ENCODE data around the gene CBX7. TPM values are rescaled to one million over a fixed set of nuclear protein-coding genes. Genes with fewer than 3 reads are reported as not detected.
A peak's percentile ranks its signal among the peaks of the same experiment; 100 is the strongest.

CBX7 gene
- total and polyA plus RNA-seq, 9 donors: 2.4 to 5.1 (median 3.2) TPM

- H3K36me3 ChIP-seq (ENCODE audit: control insufficient read depth, insufficient read depth, low read length): no peaks in the 10 kb centered on the region
- peaks cover 43% of the 10 kb centered on the region for H3K4me1 ChIP-seq (ENCODE audit: control insufficient read depth, insufficient read depth, low read length)
- WGBS (ENCODE audit: insufficient coverage): 66% methylated on average over 5 of the region's 8 CpGs
- no peak overlapping the region for H3K27ac ChIP-seq (ENCODE audit: low read length)
- no peak overlapping the region for H3K4me3 ChIP-seq (ENCODE audit: low read length)
- DNase-seq: no peak
- no peaks in the 10 kb centered on the region for H3K9me3 ChIP-seq (replicated peaks; ENCODE audit: control insufficient read depth, low read depth, low read length)
- H3K27me3 ChIP-seq (ENCODE audit: control insufficient read depth, insufficient read depth, low read length): no peaks in the 10 kb centered on the region
Observed at GRCh38 chr22:39181356-39181755, 28.9 kb upstream of the CBX7 start.

GRCh38 chr22:39179841-39180335, 27.4 kb upstream of the CBX7 start:
- DNase-seq: no peak
- peaks cover 50% of the 10 kb centered on the region for H3K4me1 ChIP-seq (ENCODE audit: control insufficient read depth, insufficient read depth, low read length)
- no peak overlapping the region for H3K27ac ChIP-seq (ENCODE audit: low read length)
- H3K4me3 ChIP-seq (ENCODE audit: low read length): no peak overlapping the region
- no peaks in the 10 kb centered on the region for H3K36me3 ChIP-seq (ENCODE audit: control insufficient read depth, insufficient read depth, low read length)
- no peaks in the 10 kb centered on the region for H3K9me3 ChIP-seq (replicated peaks; ENCODE audit: control insufficient read depth, low read depth, low read length)
- no peaks in the 10 kb centered on the region for H3K27me3 ChIP-seq (ENCODE audit: control insufficient read depth, insufficient read depth, low read length)
- WGBS (ENCODE audit: insufficient coverage): 49% methylated on average over 21 of the region's 21 CpGs

GRCh38 chr22:39179401-39179827, 26.9 kb upstream of the CBX7 start:
- DNase-seq: peak; percentile 7
- Histone ChIP-seq H3K4me1 (ENCODE audit: control insufficient read depth, insufficient read depth, low read length) (peaks cover 50% of the 10 kb centered on the region), H3K27ac (ENCODE audit: low read length) (no peak overlapping the region), H3K27me3 (ENCODE audit: control insufficient read depth, insufficient read depth, low read length) (no peaks in the 10 kb centered on the region), H3K4me3 (ENCODE audit: low read length) (no peak overlapping the region), H3K36me3 (ENCODE audit: control insufficient read depth, insufficient read depth, low read length) (no peaks in the 10 kb centered on the region), H3K9me3 (replicated peaks; ENCODE audit: control insufficient read depth, low read depth, low read length) (no peaks in the 10 kb centered on the region)
- 46% methylated on average over 6 of the region's 6 CpGs for whole genome bisulfite sequencing (ENCODE audit: insufficient coverage)

- no peak overlapping the region for H3K4me3 ChIP-seq (ENCODE audit: low read length)
- H3K9me3 ChIP-seq (replicated peaks; ENCODE audit: control insufficient read depth, low read depth, low read length): no peaks in the 10 kb centered on the region
- H3K36me3 ChIP-seq (ENCODE audit: control insufficient read depth, insufficient read depth, low read length): no peaks in the 10 kb centered on the region
- H3K27me3 ChIP-seq (ENCODE audit: control insufficient read depth, insufficient read depth, low read length): no peaks in the 10 kb centered on the region
- 89% methylated on average over 12 of the region's 19 CpGs for WGBS (ENCODE audit: insufficient coverage)
- no peak for DNase-seq
- peak overlapping the region; percentile 86 for H3K27ac ChIP-seq (ENCODE audit: low read length)
- H3K4me1 ChIP-seq (ENCODE audit: control insufficient read depth, insufficient read depth, low read length): peaks cover 51% of the 10 kb centered on the region
Observed at GRCh38 chr22:39178206-39179111, 26.0 kb upstream of the CBX7 start.

GRCh38 chr22:39177791-39178190, 25.3 kb upstream of the CBX7 start:
- peaks cover 58% of the 10 kb centered on the region for H3K4me1 ChIP-seq (ENCODE audit: control insufficient read depth, insufficient read depth, low read length)

GRCh38 chr22:39177456-39177775, 24.9 kb upstream of the CBX7 start:
- Histone ChIP-seq H3K4me1 (ENCODE audit: control insufficient read depth, insufficient read depth, low read length) (peaks cover 61% of the 10 kb centered on the region), H3K4me3 (ENCODE audit: low read length) (no peak overlapping the region), H3K9me3 (replicated peaks; ENCODE audit: control insufficient read depth, low read depth, low read length) (no peaks in the 10 kb centered on the region), H3K36me3 (ENCODE audit: control insufficient read depth, insufficient read depth, low read length) (no peaks in the 10 kb centered on the region), H3K27me3 (ENCODE audit: control insufficient read depth, insufficient read depth, low read length) (no peaks in the 10 kb centered on the region), H3K27ac (ENCODE audit: low read length) (peak overlapping the region; percentile 86)
- DNase-seq: no peak
- WGBS (ENCODE audit: insufficient coverage): 72% methylated on average over 2 of the region's 2 CpGs

More at GRCh38 chr22:39177791-39178190, 25.3 kb upstream of the CBX7 start:
- Histone ChIP-seq H3K4me3 (ENCODE audit: low read length) (no peak overlapping the region), H3K27me3 (ENCODE audit: control insufficient read depth, insufficient read depth, low read length) (no peaks in the 10 kb centered on the region), H3K9me3 (replicated peaks; ENCODE audit: control insufficient read depth, low read depth, low read length) (no peaks in the 10 kb centered on the region), H3K36me3 (ENCODE audit: control insufficient read depth, insufficient read depth, low read length) (no peaks in the 10 kb centered on the region), H3K27ac (ENCODE audit: low read length) (peak overlapping the region; percentile 86)
- no peak for DNase-seq
- 86% methylated on average over 4 of the region's 9 CpGs for WGBS (ENCODE audit: insufficient coverage)

- Histone ChIP-seq H3K27me3 (ENCODE audit: control insufficient read depth, insufficient read depth, low read length) (no peaks in the 10 kb centered on the region), H3K4me1 (ENCODE audit: control insufficient read depth, insufficient read depth, low read length) (peaks cover 65% of the 10 kb centered on the region), H3K27ac (ENCODE audit: low read length) (peak overlapping the region; percentile 86), H3K36me3 (ENCODE audit: control insufficient read depth, insufficient read depth, low read length) (no peaks in the 10 kb centered on the region), H3K9me3 (replicated peaks; ENCODE audit: control insufficient read depth, low read depth, low read length) (no peaks in the 10 kb centered on the region), H3K4me3 (ENCODE audit: low read length) (no peak overlapping the region)
- 65% methylated on average over 8 of the region's 14 CpGs for WGBS (ENCODE audit: insufficient coverage)
- DNase-seq: no peak
Observed at GRCh38 chr22:39176714-39177455, 24.4 kb upstream of the CBX7 start.

GRCh38 chr22:39176143-39176713, 23.7 kb upstream of the CBX7 start:
- no peaks in the 10 kb centered on the region for H3K36me3 ChIP-seq (ENCODE audit: control insufficient read depth, insufficient read depth, low read length)
- H3K27ac ChIP-seq (ENCODE audit: low read length): peak overlapping the region; percentile 86
- WGBS (ENCODE audit: insufficient coverage): 10% methylated on average over 16 of the region's 23 CpGs
- no peak overlapping the region for H3K4me3 ChIP-seq (ENCODE audit: low read length)
- H3K9me3 ChIP-seq (replicated peaks; ENCODE audit: control insufficient read depth, low read depth, low read length): no peaks in the 10 kb centered on the region
- DNase-seq: peak; percentile 83
- peaks cover 72% of the 10 kb centered on the region for H3K4me1 ChIP-seq (ENCODE audit: control insufficient read depth, insufficient read depth, low read length)
- no peaks in the 10 kb centered on the region for H3K27me3 ChIP-seq (ENCODE audit: control insufficient read depth, insufficient read depth, low read length)

GRCh38 chr22:39175353-39176142, 23.1 kb upstream of the CBX7 start:
- H3K4me3 ChIP-seq (ENCODE audit: low read length): no peak overlapping the region
- H3K9me3 ChIP-seq (replicated peaks; ENCODE audit: control insufficient read depth, low read depth, low read length): no peaks in the 10 kb centered on the region
- H3K4me1 ChIP-seq (ENCODE audit: control insufficient read depth, insufficient read depth, low read length): peaks cover 76% of the 10 kb centered on the region
- 71% methylated on average over 16 of the region's 18 CpGs for WGBS (ENCODE audit: insufficient coverage)
- H3K27me3 ChIP-seq (ENCODE audit: control insufficient read depth, insufficient read depth, low read length): no peaks in the 10 kb centered on the region
- H3K27ac ChIP-seq (ENCODE audit: low read length): peak overlapping the region; percentile 86
- DNase-seq: peak; percentile 17
- no peaks in the 10 kb centered on the region for H3K36me3 ChIP-seq (ENCODE audit: control insufficient read depth, insufficient read depth, low read length)

Measured in muscle of leg (tissue), 11 donors.